Vagina (tissue), 2 donors: ENCODE measurements around the gene GNG8.

Source experiments
- CTCF ChIP-seq, 3 experiments: fragments of 450-650 bp in 2 of 3; fragments of 200-600 bp in 1 of 3; sonication (generic) in 1 of 3; IDR thresholded peaks; one replicate each; pipeline ENCODE4 v1.5.1; 2017 to 2019; ENCODE audit warnings: antibody characterized with exemption in 3 of 3, mild to moderate bottlenecking in 2 of 3, moderate library complexity in 2 of 3
- POLR2AphosphoS5 ChIP-seq, 2 donors: sonication (generic); formaldehyde crosslinking; IDR thresholded peaks; one replicate each; pipeline ENCODE4 v1.9.0; 2017; ENCODE audit warnings: antibody characterized with exemption in 2 of 2, mild to moderate bottlenecking in 2 of 2, low read depth in 1 of 2; ENCODE audit not compliant: insufficient read depth in 1 of 2

GRCh38 chr19:46659151-46660007, 23.4 kb upstream of the GNG8 start:
- TF ChIP-seq CTCF (IDR thresholded peaks at IDR 0.05) (no peak), POLR2AphosphoS5 (IDR thresholded peaks at IDR 0.05; ENCODE audit: insufficient read depth in 1 of 2, low read depth in 1 of 2) (peak in 1 of 2 donors; percentile 27)
